Duodenal mucosa (tissue), 2 donors: ENCODE measurements around the gene ZNF471.

ENCODE experiments used
- H3K27ac ChIP-seq: one replicate; pipeline ENCODE4 v1.7.0; 2013; ENCODE audit warnings: low read depth, low read length
- H3K27me3 ChIP-seq, 2 donors: one replicate each; pipeline ENCODE4 v1.7.0; 2013; ENCODE audit warnings: low read length in 2 of 2, control low read depth in 1 of 2; ENCODE audit not compliant: insufficient read depth in 2 of 2, control insufficient read depth in 1 of 2
- H3K36me3 ChIP-seq, 2 donors: one replicate each; pipeline ENCODE4 v1.7.0; 2013; ENCODE audit warnings: low read length in 2 of 2, control low read depth in 1 of 2; ENCODE audit not compliant: insufficient read depth in 2 of 2, control insufficient read depth in 1 of 2
- H3K4me1 ChIP-seq, 2 donors: one replicate each; pipeline ENCODE4 v1.7.0; 2013; ENCODE audit warnings: low read length in 2 of 2, control low read depth in 1 of 2; ENCODE audit not compliant: insufficient read depth in 2 of 2, control insufficient read depth in 1 of 2
- H3K4me3 ChIP-seq, 2 donors: one replicate each; pipeline ENCODE4 v1.7.0; 2013; ENCODE audit warnings: low read length in 2 of 2, low read depth in 1 of 2
- H3K9ac ChIP-seq, 2 donors: one replicate each; pipeline ENCODE4 v1.7.0; 2013; ENCODE audit warnings: low read length in 2 of 2, low read depth in 1 of 2
- H3K9me3 ChIP-seq, 2 donors: one replicate each; pipeline ENCODE4 v1.7.0; 2013; ENCODE audit warnings: low read length in 2 of 2, control low read depth in 1 of 2; ENCODE audit not compliant: control insufficient read depth in 1 of 2

ZNF471 gene

GRCh38 chr19:56572589-56572988, 64.9 kb downstream of the ZNF471 start:
- Histone ChIP-seq H3K9ac (no peak overlapping the region), H3K36me3 (peaks cover 38 to 46% of the 10 kb centered on the region in 2 donors), H3K4me1 (peaks cover 0 to 8% of the 10 kb centered on the region in 2 donors), H3K27ac (no peak overlapping the region), H3K4me3 (no peak overlapping the region), H3K27me3 (no peaks in the 10 kb centered on the region), H3K9me3 (peaks cover 82 to 84% of the 10 kb centered on the region in 2 donors)

GRCh38 chr19:56573914-56574313, 66.3 kb downstream of the ZNF471 start:
- peaks cover 85 to 87% of the 10 kb centered on the region in 2 donors for H3K9me3 ChIP-seq
- no peaks in the 10 kb centered on the region for H3K27me3 ChIP-seq
- peaks cover 38 to 39% of the 10 kb centered on the region in 2 donors for H3K36me3 ChIP-seq
- H3K4me3 ChIP-seq, result peak overlapping the region in 1 of 2 donors; percentile 15
- no peaks in the 10 kb centered on the region for H3K4me1 ChIP-seq
- H3K27ac ChIP-seq, result no peak overlapping the region
- no peak overlapping the region for H3K9ac ChIP-seq

- Histone ChIP-seq H3K27me3 (no peaks in the 10 kb centered on the region), H3K4me1 (no peaks in the 10 kb centered on the region), H3K36me3 (peaks cover 15 to 19% of the 10 kb centered on the region in 2 donors), H3K27ac (no peak overlapping the region), H3K9me3 (peaks cover 86 to 93% of the 10 kb centered on the region in 2 donors), H3K4me3 (peak overlapping the region; percentile 3 to 25), H3K9ac (no peak overlapping the region)
These were observed 70.3 kb downstream of the ZNF471 start for GRCh38 chr19:56577719-56578602.
